NCI-H128 (cell line): ENCODE results near the gene RGPD3.
"Not testable (repeated sequence)": the region's sequence is repeated elsewhere in the genome, so short reads cannot be mapped to it uniquely, and the experiment has no call there.

ENCODE experiments used
- DNase-seq: peaks from one replicate; lab custom pipeline; 2025; ENCODE audit not compliant: unreplicated experiment; lab: John Stamatoyannopoulos, UW

RGPD3 gene

DNA sequence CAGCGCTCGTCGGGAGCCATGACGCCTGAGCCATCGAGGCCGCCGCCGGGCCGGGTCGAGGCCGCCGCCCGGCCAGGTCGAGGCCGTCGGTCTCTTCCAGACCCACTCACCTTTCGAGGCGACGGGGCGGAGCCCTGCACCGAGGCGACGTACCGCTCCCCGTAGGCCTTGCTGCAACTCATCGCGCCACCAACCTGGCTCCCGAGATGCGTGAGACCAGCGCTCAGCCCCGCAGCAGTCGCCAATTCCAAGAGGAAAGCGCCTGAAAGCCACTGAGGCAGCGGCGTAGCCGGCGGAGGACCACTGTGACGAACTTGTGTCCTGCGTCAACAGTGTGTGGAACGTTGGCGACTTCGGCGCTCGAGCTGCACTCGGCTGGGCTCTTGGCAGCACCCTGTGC, at the start of gene RGPD3:
TSS of gene RGPD3 (minus strand) at position 307 of the 400 bp plus-strand sequence. CDS start at position 182, 125 bp downstream.
- not testable (repeated sequence) for DNase-seq

DNA sequence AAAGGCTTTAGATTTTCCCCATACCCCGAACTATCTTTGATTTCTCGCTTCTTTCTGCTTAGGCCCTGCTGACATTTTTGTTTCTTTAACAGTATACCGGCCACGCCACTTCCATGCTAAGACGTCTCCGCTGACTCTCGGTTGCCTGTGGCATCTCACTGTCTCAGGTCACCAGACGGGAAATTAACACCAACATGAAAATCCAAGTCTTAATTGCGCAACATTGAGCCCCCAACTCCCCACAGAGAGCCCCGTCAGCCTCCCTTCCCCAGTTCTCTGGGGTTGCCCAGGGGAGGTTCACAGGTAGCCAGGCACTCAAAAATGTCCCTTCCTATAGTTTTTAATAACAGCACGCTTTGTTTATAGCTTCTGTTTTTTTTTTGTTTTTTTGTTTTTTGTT, 49.1 kb upstream of the RGPD3 start:
- DNase-seq, result no peak

DNA sequence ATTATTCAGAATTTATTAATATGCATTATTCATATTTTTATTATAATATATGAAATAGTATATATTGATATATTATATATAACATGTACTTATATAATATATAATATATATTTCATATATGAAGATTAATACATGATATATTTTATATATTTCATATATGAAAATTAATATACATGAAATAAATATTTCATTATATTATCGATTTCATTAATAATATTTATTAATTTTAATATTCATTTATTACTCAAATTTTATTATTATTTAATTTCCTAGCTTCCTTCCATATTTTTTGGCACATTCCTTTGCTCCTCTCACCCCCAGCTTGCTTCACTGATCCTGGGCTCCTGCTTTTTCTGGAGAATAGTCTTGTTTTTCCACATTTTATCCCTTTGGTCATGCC, 48.7 kb upstream of the RGPD3 start:
- no peak for DNase-seq

DNA sequence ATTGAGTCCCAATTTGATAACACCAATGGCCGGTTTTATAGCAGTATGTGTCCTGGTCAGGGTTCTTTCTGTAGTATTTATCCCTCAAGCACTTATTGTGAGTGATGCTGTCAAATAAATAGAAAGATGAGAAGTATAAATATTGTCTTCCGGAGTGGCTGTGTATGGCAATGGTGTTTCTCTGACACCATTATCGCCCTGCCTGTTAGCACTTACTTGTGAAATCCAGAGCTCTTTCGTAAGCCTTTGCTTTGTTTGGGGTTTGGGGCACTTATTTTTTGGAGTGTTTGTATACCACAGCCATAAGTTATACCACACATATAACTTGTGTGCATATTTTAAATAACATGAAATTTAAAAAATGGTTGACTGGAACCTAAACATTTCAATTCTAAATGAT, 48.2 kb upstream of the RGPD3 start:
- DNase-seq, result no peak

DNA sequence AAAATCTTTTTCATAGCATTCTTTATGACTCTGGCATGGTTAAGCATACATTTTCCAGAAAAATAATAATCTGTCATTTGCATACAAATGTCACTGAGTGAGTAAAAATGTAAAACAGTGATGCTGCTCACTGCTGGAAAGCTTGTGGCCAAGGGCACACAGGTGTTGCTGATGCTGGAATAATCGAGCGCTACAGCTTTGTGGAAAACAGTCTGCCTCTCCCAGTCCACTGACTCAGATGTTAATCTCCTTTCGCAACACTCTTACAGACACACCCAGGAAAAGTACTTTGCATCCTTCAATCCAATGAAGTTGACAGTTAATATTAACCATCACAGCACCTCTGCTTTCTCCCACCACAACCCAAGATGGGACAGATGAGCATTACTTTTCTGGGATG, 46.6 kb upstream of the RGPD3 start:
- DNase-seq, result not testable (repeated sequence)

DNA sequence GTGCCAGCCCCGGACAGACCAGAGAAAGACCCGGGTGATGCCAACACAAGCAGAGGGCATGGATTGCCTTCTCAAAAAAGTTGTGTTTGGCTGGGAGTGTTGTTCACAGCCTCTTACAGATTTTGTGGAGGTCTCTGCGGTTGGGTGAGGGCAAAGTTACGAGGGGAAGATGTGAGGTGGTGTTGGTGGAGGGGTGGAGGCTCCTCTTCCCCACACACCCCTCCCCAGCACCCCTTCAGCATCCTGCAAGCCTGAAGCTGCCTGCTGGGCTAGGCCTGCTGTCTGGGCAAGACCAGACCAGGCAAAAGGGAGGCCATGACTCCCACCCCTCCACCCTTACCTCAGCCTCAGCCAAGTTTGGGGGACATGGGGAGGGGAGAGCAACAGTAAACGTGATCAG, 45.2 kb upstream of the RGPD3 start:
- DNase-seq, result not testable (repeated sequence)

DNA sequence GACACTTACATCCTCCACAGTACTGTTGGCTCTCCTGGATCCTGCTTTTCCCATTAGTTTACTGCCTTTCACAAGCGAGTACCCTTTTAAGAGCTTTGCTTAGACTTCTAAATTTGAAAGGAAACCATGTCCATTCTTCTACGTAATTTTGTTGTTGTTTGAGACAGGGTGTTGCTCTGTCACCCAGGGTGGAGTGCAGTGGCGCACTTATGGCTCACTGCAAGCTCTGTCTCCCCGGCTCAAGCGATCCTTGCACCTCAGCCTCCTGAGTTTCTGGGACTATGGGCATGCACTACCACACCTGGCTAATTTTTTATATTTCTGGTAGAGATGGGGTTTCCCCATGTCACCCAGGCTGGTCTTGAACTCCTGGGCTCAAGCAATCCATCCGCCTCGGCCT, 43.7 kb upstream of the RGPD3 start:
- not testable (repeated sequence) for DNase-seq

DNA sequence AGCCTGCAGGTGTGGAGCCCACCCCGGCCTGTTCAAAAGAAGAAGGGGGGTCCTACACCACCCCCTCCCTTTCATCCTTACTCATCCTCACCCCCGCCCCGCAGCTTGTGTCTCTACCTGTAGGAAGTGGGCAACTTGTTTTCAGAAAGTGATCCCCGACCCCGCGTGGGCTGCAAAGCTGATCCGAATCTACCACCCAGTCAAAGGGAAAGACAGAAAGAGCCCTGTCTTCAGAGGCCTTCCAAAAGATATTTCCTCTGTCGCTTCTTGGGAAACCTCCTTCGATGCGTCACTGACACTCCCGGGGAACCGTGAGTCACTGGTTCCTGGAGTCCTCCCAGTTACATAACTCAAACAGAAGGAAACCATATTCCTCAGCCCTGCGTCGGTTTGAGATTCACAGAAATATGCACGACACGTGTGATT, 43.3 kb upstream of the RGPD3 start:
- not testable (repeated sequence) for DNase-seq

DNA sequence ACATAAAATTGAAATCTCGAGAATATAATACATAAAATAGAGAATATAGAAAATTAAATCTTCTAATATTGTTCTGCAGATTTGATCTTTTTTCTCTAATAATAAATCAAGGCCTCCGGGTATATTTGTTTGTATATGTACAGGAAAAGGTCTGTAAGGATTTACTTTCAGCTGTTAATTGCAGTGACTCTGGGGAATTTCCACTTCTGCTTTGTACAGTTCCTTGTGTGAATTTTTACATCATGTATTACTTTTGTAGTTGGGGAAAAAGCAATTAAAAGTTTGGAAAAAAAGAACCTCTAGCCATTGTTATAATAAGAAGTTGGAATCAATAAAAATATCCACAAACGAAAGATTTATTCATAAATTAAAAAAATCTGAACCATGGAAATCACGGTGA, 42.6 kb upstream of the RGPD3 start:
- DNase-seq, result not testable (repeated sequence)

DNA sequence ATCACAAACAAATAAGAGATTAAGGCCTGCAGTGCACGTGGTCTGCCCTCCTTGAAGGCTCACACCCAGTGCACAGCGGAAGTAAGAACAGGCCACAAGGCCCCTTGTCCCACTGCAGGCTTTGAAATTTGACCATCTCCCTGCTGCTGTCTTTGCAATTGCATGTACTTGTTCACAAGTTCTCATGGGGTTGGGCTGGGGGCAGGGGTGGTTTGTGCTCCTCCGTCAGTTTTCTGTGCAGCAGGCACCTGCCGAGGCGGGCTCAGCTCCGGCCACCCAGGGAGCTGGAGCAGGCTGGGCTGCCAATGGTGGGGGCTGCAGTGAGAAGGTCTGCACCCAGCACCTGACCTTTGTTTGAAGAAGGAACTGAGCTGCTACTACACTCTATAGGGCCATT, 41.2 kb upstream of the RGPD3 start:
- not testable (repeated sequence) for DNase-seq

DNA sequence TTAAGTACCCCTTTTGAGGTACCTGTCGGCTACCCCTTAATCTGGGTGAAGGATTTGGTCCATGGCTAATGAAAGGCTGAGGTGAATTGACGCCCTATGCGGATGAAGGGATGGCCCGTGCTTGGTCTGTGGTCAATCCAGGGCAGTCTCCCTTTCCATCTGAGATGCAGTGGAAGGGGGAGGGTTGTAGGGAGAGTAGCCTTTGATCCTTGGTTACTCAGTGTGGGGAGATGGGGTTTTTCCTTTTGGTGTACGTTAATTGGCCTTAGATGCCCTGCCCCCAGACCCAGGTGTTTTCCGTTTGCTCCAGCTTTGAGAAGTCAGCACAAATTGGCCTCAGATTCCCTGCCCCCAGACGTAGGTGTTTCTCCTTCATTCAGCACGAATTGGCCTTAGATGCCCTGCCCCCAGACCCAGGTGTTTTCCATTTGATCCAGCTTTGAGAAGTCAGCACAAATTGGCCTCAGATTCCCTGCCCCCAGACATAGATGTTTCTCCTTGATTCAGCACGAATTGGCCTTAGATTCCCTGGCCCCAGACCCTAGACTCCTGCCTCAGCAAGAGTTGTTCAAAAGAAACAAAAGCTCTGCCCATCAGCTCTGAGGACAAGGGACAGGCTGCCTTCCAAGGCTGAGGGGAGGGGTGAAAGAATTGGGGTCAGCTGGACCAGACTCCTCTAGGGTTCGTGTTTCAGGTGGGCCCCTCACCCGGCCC, 40.6 kb upstream of the RGPD3 start:
- not testable (repeated sequence) for DNase-seq

DNA sequence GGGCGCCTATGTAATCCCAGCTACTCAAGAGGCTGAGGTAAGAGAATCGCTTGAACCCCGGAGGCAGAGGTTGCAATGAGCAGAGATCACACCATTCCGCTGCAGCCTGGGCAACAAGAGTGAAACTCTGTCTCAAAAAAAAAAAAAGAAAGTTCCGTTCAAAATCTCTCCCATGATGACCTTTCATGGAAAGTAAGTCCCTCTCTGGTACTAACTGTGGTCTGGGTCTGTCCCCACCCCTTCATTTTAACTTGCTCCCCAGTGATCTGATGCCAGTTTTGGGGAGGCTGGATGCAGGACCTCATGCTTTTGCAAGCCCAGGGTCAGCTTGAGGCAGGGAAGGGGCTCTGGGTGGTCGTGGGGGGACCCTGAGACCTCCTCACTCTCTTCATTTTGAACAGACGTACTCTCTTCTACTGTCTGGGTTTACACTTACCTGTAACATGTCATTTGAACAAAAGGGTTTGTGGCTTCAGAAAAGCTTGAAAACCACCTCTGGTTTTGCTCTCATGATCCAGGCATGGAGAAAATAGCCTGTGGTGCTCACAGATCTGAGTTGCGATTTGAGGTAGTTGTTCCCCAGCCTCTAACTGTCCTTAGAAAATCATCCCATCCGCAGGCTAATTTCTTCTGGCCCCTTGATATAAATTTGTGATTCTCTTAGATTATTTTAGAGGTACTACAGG, 37.9 kb upstream of the RGPD3 start:
- not testable (repeated sequence) for DNase-seq

DNA sequence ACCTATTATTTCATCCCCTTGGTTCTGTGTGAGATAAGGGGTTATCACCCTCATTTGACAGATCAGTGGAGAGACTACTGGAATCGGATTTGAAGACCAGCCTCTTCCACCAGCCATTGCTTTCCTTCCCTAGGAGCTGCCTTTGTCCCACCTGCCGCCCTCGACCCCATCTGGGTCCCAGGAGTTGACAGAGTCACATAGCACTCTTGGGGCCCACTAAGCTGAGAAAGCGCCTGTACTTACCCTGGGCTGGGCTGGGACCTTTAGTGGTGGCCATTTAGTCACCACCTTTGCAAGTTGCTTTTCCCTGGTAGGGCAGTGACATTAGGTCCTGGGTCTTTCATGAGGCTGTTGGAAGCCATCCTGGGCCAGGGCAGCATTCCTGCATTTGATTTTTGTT, 36.6 kb upstream of the RGPD3 start:
- not testable (repeated sequence) for DNase-seq

DNA sequence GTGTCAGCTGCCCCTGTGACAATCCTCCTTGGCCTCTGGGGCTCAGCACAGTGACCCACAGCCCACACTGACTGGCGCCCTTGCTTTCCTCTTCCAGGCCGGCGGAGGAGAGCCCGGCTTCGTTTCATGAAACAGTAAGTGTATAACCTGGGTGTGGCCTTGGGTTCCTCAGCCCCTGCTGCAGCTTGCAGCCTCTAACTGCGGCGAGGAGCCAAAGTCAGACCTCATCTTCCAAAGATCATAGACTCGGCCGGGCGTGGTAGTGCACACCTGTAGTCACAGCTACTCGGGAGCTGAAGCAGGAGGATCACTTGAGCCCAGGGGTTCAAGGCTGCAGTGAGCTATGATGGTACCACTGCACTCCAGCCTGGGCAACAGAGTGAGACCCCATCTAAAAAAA, 36.0 kb upstream of the RGPD3 start:
- DNase-seq, result not testable (repeated sequence)

DNA sequence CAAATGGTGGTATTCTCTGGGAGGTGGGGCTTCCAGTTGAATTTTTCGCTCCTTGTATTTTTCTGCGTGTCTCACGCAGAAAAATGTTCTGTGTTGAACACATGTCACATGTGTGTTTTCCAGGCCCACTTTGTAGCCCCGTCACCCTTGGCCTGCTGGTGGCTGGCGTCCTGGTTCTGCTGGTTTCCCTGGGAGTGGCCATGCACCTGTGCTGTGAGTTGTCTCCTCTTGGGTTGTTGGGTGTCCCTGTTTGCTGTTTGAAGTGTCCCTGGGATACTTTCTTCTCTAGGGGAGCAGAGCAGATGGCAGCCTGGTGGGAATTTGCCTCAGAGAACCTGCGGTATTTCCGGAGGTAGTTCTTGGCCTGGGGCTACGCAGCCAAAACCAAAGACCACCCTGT, 34.1 kb upstream of the RGPD3 start:
- not testable (repeated sequence) for DNase-seq

DNA sequence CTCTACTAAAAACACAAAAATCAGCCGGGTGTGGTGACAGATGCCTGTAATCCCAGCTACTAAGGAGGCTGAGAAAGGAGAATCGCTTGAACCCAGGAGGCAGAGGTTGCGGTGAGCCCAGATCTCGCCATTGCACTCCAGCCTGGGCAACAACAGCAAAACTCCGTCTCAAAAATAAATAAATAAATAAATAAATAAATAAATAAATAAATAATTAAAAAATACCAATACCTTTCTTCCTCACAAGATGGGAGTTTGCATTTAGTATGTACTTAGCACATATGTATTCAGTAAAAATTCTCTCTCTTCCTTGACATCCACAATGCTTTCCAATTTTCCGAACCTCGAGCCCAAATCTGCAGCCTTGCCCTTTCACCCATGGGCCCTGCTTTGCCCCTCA, 32.1 kb upstream of the RGPD3 start:
- not testable (repeated sequence) for DNase-seq

DNA sequence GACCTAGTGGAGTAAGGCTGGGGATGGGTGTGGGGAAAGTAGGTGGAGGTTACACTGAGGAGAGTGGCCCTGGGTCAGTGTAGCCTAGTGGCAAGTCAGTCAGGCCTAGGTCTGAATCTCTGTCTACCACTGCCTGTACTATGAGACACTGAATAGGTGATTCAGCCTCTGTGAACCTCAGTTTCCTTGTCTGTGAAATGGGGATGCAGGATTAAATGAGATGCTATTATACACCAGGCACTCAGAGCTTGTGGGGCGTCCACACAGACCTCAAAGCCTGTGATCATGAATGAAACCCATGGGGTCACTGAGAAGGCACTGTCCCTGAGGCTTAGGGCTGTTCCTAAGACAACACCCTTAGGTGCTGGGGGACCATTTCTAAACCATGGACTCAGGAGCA, 30.3 kb upstream of the RGPD3 start:
- DNase-seq, result not testable (repeated sequence)

DNA sequence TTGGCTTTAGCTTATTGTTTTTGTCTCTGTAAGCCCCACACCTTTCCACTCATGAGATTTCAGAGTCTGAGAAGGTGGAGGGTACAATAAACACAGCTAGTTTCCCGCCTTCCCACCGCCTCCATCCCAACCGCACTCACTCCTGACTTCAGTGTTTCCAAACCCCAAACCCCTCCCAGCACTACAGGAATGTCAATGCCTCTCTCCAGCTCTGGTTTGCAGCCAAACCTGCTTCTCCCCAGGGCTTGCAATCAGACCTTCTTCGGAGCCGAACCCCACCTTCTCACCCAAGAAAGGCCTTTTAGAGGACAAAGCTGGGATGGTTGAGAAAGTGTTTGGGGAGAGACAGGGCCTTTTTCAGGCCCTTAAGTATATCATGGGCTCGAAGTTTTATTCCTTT, 24.7 kb upstream of the RGPD3 start:
- DNase-seq, result not testable (repeated sequence)

DNA sequence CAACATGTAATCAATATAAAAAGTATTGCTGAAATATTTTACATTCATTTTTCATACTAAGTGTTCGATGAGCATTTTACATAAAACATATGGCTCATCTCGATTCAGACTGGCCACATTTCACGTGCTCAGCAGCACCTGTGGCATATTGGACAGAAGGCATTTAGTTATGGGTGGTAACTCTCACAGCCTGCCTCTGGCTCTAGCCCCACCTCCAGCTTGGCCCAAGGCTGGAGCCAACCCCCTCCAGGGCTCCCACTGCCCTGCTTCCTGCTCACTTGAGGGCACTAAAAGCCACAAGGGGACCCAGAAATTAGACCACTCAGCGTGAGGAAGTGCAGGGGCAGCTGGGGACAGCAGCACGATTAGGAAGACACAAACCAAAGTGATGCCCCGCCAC, 24.2 kb upstream of the RGPD3 start:
- DNase-seq, result not testable (repeated sequence)

DNA sequence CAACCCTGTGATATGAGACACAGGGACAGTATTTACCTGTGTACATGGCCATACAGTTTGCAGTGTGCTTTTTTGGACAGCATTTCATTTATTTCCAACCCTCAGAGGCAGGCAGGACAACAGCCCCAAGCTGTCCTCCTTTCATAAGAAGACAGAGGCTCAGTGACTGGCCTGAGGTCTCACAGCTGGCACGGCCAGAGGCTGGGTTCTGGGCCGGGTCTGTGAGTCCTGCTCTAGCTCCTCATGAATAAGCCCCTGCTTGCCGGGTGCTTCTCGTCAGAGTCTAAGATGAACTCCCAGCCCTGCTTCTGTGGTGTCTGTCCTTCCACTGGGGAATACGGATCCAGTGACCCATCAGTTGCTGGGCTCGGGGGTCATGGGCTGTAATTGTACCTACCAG, 21.5 kb upstream of the RGPD3 start:
- not testable (repeated sequence) for DNase-seq

DNA sequence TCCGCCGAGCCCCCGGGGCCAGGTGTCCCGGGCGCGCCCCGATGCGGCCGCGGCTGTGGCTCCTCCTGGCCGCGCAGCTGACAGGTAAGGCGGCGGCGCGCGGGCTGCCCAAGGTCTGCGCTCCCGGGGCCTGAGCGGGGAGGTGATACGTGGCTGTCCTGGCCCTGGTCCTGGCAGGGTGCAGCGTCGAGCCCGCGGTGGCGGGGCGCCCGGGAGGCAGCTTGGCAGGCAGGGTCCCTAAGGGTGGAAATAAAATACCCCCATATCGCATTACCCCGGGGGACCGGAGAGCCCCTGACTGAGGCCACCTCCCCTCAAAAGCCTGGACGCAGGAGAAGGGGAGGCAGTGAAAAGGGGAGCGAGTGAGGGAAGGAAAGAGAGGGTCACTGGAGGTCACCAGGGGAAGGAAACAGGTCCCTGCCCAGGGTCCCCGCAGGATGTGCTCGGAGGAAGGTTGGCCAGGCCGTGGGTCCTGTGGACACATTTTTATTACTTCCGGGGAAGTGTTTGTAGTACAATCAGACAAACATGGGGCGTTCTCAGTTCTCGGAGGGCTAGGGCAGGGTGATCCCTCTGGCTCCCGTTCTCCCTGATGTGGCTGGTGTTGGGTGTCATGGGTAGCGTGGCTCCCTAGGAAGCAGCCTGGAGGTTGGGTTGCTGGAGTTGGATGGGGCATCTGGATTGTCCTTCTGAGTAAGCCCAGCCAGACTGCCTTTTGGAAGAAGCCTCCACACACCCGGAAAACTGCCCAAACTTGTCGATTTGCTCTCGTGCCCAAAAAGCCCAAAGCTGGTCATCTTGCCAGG, 19.4 kb upstream of the RGPD3 start:
- not testable (repeated sequence) for DNase-seq
